Measurements from ENCODE around the gene HAND2. TPM values are rescaled to one million over a fixed set of nuclear protein-coding genes. Genes with fewer than 3 reads are reported as not detected.

HAND2 gene
- total RNA-seq, 2 donors from 2014 or later = 86.3 to 108 TPM

DNA sequence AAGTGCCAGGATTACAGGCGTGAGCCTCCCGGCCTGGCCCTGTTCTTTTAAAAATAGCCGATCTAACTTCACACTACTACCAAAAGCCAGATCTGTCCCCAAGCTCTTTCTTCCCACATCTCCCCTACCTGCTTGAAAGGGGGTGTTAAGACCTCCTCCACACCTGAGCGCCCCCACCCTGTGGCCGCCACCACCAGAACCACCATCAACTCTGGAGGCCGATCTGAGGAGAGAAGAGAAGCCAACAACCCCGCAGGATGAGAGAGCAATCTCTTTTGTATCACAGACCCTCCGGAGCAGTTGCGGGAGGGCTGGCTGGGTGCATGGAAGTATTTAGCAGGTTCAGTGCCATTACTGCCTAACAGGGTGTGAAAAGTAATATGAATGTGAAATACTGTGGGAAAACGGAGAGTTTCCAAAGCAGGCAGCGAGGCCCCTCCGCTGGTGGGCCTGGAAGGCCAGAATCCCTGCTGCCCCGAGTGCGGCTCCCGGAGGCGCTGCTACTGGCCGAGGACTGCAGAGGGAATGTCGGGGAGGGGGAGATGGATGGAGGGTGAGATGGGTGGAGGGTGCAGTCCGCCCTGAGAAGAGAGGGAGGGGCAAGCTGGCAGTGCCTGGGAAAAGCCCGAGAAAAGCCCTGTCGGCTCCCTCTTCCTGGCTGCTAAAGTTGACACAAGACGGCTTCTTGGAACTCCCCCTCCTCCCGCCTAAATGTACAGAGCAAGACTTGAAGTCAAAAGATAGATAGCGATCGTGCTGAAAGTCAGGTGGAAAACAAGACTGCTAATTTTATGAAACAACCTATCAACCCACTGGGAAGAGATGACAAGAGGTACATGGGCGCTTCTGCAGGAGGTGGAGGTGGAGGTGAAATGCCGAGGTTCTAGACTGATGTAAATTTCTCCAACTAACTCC lies 22.3 kb downstream of the HAND2 start:
- H3K27ac ChIP-seq = peak overlapping the region; percentile 88 to 89
- peak overlapping the region; percentile 45 to 54 for H3K4me3 ChIP-seq
- peak; percentile 56 for DNase-seq (ENCODE audit: low spot score)

DNA sequence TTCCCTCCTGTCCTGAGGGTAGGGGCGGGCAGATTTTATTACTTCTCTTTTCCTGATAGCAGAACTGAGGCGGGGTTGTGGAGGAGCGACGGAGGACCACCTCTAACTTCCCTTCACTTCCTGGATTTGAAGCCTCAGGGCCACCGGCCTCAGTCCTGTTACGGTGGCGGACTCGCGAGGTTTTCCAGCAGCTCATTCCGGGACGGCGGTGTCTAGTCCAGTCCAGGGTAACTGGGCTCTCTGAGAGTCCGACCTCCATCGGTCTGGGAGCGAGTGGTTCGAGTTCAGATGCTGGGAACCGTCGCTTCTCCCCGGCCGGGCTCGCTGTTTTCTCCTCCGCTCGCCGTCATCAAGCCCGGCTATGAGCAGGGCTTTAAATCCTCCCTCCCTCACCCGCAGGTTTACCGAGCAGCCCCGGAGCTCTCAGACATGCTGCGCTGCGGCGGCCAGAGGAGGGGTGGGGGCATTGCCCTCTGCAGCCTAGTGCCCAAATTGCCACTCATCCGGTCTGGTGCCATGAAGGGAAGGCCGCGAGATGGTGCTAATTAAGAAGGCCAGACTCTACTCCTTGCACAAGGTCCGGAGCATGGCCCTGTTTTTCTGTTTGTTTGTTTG lies 23.3 kb downstream of the HAND2 start:
- DNase-seq (ENCODE audit: low spot score) = peak; percentile 64
- Histone ChIP-seq H3K27me3 (no peaks in the 10 kb centered on the region), H3K4me3 (peak overlapping the region; percentile 45 to 54)

More for the DNA sequence above, 22.3 kb downstream of the HAND2 start:
- Histone ChIP-seq H3K36me3 (no peaks in the 10 kb centered on the region), H3K9me3 (no peaks in the 10 kb centered on the region), H3K4me1 (peaks cover 0 to 56% of the 10 kb centered on the region in 2 donors), H3K27me3 (no peaks in the 10 kb centered on the region)
- TF ChIP-seq, protein P1, sequence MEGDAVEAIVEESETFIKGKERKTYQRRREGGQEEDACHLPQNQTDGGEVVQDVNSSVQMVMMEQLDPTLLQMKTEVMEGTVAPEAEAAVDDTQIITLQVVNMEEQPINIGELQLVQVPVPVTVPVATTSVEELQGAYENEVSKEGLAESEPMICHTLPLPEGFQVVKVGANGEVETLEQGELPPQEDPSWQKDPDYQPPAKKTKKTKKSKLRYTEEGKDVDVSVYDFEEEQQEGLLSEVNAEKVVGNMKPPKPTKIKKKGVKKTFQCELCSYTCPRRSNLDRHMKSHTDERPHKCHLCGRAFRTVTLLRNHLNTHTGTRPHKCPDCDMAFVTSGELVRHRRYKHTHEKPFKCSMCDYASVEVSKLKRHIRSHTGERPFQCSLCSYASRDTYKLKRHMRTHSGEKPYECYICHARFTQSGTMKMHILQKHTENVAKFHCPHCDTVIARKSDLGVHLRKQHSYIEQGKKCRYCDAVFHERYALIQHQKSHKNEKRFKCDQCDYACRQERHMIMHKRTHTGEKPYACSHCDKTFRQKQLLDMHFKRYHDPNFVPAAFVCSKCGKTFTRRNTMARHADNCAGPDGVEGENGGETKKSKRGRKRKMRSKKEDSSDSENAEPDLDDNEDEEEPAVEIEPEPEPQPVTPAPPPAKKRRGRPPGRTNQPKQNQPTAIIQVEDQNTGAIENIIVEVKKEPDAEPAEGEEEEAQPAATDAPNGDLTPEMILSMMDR (IDR thresholded peaks at IDR 0.05) = no peak

DNA sequence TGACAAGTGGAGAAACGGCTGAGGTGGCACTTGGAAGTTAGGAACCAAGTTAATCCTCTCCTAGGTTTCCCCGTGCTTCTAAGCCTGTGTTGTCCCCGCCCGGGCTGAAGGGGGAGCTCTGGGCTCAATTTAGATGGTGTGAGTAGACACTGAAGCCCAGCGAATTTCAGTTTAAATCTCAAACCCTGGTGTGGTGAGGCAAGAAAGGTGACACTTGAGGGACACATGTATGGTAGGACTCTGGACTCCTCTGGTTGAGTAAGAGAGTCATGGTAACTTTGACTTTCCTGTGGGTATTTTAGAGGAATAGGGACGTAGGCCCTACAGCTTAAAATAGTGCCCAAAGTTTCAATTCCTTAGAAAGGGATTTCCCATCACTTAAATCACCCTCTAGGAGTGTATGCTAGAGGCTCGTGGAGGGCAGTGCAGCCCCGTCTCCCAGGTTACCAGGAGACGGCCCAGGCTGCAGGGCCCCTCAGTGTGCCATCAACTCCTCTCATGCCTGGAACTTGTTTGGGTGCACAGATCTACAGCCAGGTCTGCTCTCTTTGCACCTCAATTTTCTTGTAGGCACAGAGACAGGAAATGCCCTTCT lies 24.0 kb downstream of the HAND2 start:
- Histone ChIP-seq H3K4me3 (peak overlapping the region; percentile 45 to 54), H3K4me1 (peaks cover 0 to 51% of the 10 kb centered on the region in 2 donors), H3K27ac (peak overlapping the region; percentile 88 to 89), H3K9me3 (no peaks in the 10 kb centered on the region), H3K36me3 (no peaks in the 10 kb centered on the region), H3K27me3 (no peaks in the 10 kb centered on the region)
- TF ChIP-seq, protein P1 (IDR thresholded peaks at IDR 0.05) = peak; percentile 44 to 84
- DNase-seq (ENCODE audit: low spot score) = peak; percentile 83

More for the DNA sequence above, 23.3 kb downstream of the HAND2 start:
- no peaks in the 10 kb centered on the region for H3K9me3 ChIP-seq
- H3K27ac ChIP-seq = peak overlapping the region; percentile 88 to 89
- peaks cover 0 to 57% of the 10 kb centered on the region in 2 donors for H3K4me1 ChIP-seq
- TF ChIP-seq, protein P1 (IDR thresholded peaks at IDR 0.05) = no peak
- H3K36me3 ChIP-seq = no peaks in the 10 kb centered on the region

DNA sequence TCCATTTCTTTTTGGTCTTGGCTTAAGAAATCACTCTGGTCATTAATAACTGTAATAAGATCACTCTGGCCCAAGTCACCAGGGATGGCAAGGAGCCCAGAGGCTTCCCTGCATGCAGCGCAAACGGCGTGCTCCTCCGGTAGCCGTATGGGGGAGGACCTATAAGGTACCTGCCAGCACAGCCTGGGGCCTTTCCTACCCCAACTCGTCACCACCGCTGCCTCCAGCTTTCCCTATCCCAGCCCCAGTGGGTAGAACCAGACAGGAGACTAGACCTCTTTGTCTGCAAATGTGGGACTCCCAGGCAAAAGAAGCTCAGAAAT lies 25.9 kb downstream of the HAND2 start:
- no peaks in the 10 kb centered on the region for H3K36me3 ChIP-seq
- no peaks in the 10 kb centered on the region for H3K9me3 ChIP-seq
- H3K4me3 ChIP-seq = no peak overlapping the region
- no peak overlapping the region for H3K27ac ChIP-seq
- TF ChIP-seq, protein P1 (IDR thresholded peaks at IDR 0.05) = no peak
- no peaks in the 10 kb centered on the region for H3K27me3 ChIP-seq
- peak; percentile 56 for DNase-seq (ENCODE audit: low spot score)
- peaks cover 0 to 41% of the 10 kb centered on the region in 2 donors for H3K4me1 ChIP-seq

DNA sequence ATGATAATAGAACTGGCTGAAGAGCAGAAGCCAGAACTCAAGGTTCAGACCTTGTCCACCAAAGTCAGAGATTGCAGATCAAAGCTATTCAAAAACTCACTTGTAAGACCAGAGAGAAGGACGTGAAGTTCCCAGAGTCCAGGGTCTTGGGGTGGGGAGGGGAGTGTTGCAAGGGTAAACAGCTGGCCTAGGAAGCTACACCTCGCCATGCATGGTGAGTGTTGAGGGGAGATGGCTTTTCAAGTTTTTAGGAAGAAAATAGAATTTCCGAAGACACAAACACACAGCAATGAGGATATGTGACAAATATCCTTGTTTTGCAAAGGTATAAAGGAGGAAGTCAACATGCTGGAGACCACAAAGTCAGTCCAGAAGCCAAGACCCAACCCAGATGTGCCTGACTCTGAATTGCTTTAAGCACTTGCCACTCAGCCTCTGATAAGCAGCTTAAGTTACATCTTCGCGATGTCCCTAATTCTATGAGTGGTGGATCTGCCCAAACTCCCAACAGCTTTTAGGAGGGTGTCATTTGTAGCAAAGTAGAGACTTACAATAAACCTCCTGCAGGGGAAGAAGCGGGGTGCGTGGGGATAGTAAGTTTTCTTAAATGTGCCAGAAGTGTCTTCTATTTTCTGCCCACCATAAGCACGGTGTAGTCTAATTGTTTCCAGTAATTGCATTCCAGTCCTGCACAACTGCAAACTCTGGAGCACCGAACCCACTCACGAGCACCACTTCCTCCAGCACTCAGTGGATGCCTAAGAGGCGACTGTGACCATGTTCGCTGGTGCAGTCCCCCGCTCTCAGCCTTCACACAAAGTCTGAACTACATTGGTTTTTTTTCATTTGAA lies 26.5 kb downstream of the HAND2 start:
- H3K27ac ChIP-seq = no peak overlapping the region
- H3K4me3 ChIP-seq = no peak overlapping the region
- H3K4me1 ChIP-seq = peaks cover 0 to 38% of the 10 kb centered on the region in 2 donors
- no peaks in the 10 kb centered on the region for H3K9me3 ChIP-seq
- H3K27me3 ChIP-seq = no peaks in the 10 kb centered on the region
- TF ChIP-seq, protein P1 (IDR thresholded peaks at IDR 0.05) = no peak
- no peaks in the 10 kb centered on the region for H3K36me3 ChIP-seq
- peak; percentile 44 for DNase-seq (ENCODE audit: low spot score)
